Loucy (cell line): ENCODE results near the gene GRM7.

Experiments
- H2AFZ ChIP-seq: fragments of 200-600 bp; sonication (generic); 2 replicates; pipeline ENCODE4 v1.6.0; 2016; ENCODE audit warnings: antibody characterized with exemption, mild to moderate bottlenecking, low read length, moderate library complexity
- H3F3A ChIP-seq: fragments of 200-600 bp; 2 replicates; pipeline ENCODE4 v1.6.0; 2016; ENCODE audit warnings: antibody characterized with exemption, low read depth, mild to moderate bottlenecking
- H3K27me3 ChIP-seq: fragments of 200-600 bp; sonication (generic); 2 replicates; pipeline ENCODE4 v1.6.1; 2014; ENCODE audit warnings: low read length, mild to moderate bottlenecking; ENCODE audit not compliant: insufficient read depth, poor library complexity, severe bottlenecking
- H3K36me3 ChIP-seq: fragments of 200-600 bp; sonication (generic); 2 replicates; pipeline ENCODE4 v1.6.1; 2016; ENCODE audit warnings: low read length; ENCODE audit not compliant: insufficient read depth
- H3K4me1 ChIP-seq: fragments of 200-600 bp; sonication (generic); 2 replicates; pipeline ENCODE4 v1.5.1; 2014; ENCODE audit warnings: low read length, mild to moderate bottlenecking; ENCODE audit not compliant: insufficient read depth, poor library complexity, severe bottlenecking
- H3K4me2 ChIP-seq: fragments of 200-600 bp; sonication (generic); 2 replicates; pipeline ENCODE4 v1.6.0; 2014; ENCODE audit warnings: antibody characterized with exemption, low read length, low read depth, mild to moderate bottlenecking; ENCODE audit not compliant: poor library complexity, severe bottlenecking
- H3K4me3 ChIP-seq: fragments of 200-600 bp; sonication (generic); 2 replicates; pipeline ENCODE4 v1.5.1; 2014; ENCODE audit warnings: low read length, mild to moderate bottlenecking, mixed read lengths; ENCODE audit not compliant: poor library complexity, severe bottlenecking
- H3K79me2 ChIP-seq: fragments of 200-600 bp; sonication (generic); 2 replicates; pipeline ENCODE4 v1.6.1; 2014; ENCODE audit warnings: low read length; ENCODE audit not compliant: insufficient read depth
- H3K9ac ChIP-seq: fragments of 200-600 bp; sonication (generic); 2 replicates; pipeline ENCODE4 v1.6.0; 2014; ENCODE audit warnings: mild to moderate bottlenecking, low read depth, low read length, moderate library complexity; ENCODE audit not compliant: poor library complexity, severe bottlenecking
- H3K9me2 ChIP-seq: fragments of 200-600 bp; sonication (generic); replicated peaks from 2 replicates; pipeline ENCODE4 v1.6.1; 2016; ENCODE audit warnings: low read depth, low read length, mixed read lengths
- H3K9me3 ChIP-seq: fragments of 200-600 bp; sonication (generic); 2 replicates; pipeline ENCODE4 v1.6.1; 2014; ENCODE audit warnings: mild to moderate bottlenecking, antibody characterized with exemption, low read length, low read depth; ENCODE audit not compliant: insufficient read depth
- H4K20me1 ChIP-seq: fragments of 200-600 bp; sonication (generic); 2 replicates; pipeline ENCODE4 v1.6.0; 2014; ENCODE audit warnings: antibody characterized with exemption, low read length, mild to moderate bottlenecking; ENCODE audit not compliant: insufficient read depth, poor library complexity, severe bottlenecking
- EZH2phosphoT487 ChIP-seq: fragments of 200-600 bp; IDR thresholded peaks from 2 replicates; pipeline ENCODE4 v1.6.1; 2018; ENCODE audit warnings: antibody characterized with exemption, mild to moderate bottlenecking, moderate library complexity, borderline replicate concordance
- TF ChIP-seq, protein P1 (sequence below): fragments of 200-600 bp; sonication (generic); conservative IDR thresholded peaks from 2 replicates; pipeline ENCODE4 v1.5.1; 2014; ENCODE audit warnings: mild to moderate bottlenecking, antibody characterized with exemption, low read length

Gene GRM7

DNA sequence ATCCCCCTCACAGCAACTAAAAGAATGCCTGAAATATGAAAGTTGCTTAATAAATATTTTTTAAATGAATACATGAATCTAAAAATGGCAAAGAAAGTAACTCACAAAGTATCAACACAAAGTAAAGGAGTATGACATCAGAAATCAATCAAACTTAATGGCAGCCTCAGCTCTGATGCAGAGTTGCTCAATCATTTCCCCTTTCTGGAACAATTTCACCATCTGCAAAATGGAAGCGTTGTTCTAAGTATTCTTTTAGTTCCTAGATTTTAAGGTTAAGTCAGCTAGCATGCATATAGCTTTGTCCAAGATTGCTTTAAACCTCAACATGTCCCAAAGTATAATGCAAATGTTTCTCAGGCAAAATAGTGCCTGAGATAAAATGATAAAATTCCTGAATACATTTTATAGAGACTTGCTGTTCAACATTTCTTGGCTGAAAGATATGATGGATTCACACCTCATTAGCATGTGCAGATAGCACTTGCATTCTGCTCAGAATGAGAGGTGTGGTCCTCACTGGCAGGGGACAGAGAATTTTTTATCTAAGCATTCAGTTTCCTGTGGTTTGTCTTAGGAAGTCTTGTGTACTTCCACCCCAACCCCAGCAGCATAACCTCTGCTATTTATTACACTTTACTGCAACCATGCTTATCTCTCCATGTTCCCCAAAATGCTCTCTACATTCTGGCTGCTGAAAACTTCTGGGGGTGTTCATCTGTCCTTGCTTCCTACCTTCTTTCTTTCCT, 429.3 kb downstream of the GRM7 start:
- Histone ChIP-seq H3K36me3 (no peaks in the 10 kb centered on the region), H3K4me2 (peak overlapping the region; percentile 77), H3K9me3 (no peaks in the 10 kb centered on the region), H3K27me3 (no peaks in the 10 kb centered on the region), H2AFZ (no peak overlapping the region), H3K4me1 (peaks cover 28% of the 10 kb centered on the region), H3K4me3 (peak overlapping the region; percentile 61), H3F3A (peaks cover 9% of the 10 kb centered on the region), H3K79me2 (no peaks in the 10 kb centered on the region), H4K20me1 (no peaks in the 10 kb centered on the region), H3K9ac (peak overlapping the region; percentile 55), H3K9me2 (no peaks in the 10 kb centered on the region)
- TF ChIP-seq, protein P1, sequence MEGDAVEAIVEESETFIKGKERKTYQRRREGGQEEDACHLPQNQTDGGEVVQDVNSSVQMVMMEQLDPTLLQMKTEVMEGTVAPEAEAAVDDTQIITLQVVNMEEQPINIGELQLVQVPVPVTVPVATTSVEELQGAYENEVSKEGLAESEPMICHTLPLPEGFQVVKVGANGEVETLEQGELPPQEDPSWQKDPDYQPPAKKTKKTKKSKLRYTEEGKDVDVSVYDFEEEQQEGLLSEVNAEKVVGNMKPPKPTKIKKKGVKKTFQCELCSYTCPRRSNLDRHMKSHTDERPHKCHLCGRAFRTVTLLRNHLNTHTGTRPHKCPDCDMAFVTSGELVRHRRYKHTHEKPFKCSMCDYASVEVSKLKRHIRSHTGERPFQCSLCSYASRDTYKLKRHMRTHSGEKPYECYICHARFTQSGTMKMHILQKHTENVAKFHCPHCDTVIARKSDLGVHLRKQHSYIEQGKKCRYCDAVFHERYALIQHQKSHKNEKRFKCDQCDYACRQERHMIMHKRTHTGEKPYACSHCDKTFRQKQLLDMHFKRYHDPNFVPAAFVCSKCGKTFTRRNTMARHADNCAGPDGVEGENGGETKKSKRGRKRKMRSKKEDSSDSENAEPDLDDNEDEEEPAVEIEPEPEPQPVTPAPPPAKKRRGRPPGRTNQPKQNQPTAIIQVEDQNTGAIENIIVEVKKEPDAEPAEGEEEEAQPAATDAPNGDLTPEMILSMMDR, result no peak
- TF ChIP-seq EZH2phosphoT487, result no peak

DNA sequence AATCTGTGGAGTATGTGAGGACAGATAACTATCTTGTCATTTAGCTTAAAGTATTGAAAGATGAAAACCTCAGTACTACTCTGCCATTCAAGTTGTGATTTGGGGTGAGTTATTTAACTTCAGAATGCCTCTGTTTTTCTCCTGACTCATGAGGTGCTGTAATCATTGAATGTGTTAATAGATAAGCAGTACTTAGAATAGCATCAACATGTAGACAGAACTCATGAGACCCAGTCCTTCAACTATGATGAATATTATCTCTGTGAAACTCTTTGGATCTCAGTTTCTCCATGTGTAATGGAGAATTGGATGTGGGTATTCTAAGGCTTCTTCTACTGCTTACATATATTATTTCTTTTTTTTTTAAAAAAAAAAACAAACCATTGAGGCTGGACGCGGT, 431.4 kb downstream of the GRM7 start:
- no peaks in the 10 kb centered on the region for H3K36me3 ChIP-seq
- no peak overlapping the region for H2AFZ ChIP-seq
- H3K4me1 ChIP-seq, result peaks cover 29% of the 10 kb centered on the region
- no peaks in the 10 kb centered on the region for H3K9me3 ChIP-seq
- no peaks in the 10 kb centered on the region for H3K27me3 ChIP-seq
- no peaks in the 10 kb centered on the region for H3K9me2 ChIP-seq
- H3K4me2 ChIP-seq, result no peak overlapping the region
- TF ChIP-seq, protein P1, result no peak
- no peak for TF ChIP-seq EZH2phosphoT487
- H3F3A ChIP-seq, result peaks cover 9% of the 10 kb centered on the region
- H3K9ac ChIP-seq, result no peak overlapping the region
- no peak overlapping the region for H3K4me3 ChIP-seq
- no peaks in the 10 kb centered on the region for H3K79me2 ChIP-seq
- H4K20me1 ChIP-seq, result no peaks in the 10 kb centered on the region

DNA sequence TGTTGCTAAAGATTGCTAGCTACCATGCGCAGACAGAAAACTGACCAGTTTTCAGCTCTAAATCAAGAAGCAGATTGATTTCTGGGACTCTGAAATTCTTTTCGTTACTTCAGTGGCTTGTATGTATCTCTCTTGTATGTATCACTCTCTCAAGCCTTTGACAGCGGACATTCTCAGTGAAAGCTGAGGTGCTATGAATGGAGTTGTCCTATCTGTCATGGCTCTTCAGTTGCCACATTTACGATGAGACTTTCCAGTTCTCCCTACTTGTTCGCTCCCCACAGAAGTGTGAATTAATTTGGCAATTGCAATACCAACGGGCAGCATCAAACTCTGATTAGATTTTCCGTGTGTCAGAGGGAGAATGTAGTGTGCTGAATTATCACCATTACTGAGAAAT, 432.4 kb downstream of the GRM7 start:
- TF ChIP-seq, protein P1, result no peak
- no peak for TF ChIP-seq EZH2phosphoT487
- no peaks in the 10 kb centered on the region for H3K9me3 ChIP-seq
- H2AFZ ChIP-seq, result no peak overlapping the region
- H3K27me3 ChIP-seq, result no peaks in the 10 kb centered on the region
- H3K9me2 ChIP-seq, result no peaks in the 10 kb centered on the region
- no peaks in the 10 kb centered on the region for H4K20me1 ChIP-seq
- peaks cover 9% of the 10 kb centered on the region for H3F3A ChIP-seq
- H3K4me2 ChIP-seq, result no peak overlapping the region
- no peak overlapping the region for H3K4me3 ChIP-seq
- H3K79me2 ChIP-seq, result no peaks in the 10 kb centered on the region
- no peaks in the 10 kb centered on the region for H3K36me3 ChIP-seq
- H3K9ac ChIP-seq, result no peak overlapping the region
- peaks cover 30% of the 10 kb centered on the region for H3K4me1 ChIP-seq
